Measurements from ENCODE around the gene IQSEC1. TPM values are rescaled to one million over a fixed set of nuclear protein-coding genes. Genes with fewer than 3 reads are reported as not detected.

The IQSEC1 gene
- total and polyA plus RNA-seq, 10 of the 15 experiments (the other 5 are each of a cell fraction or from before 2014, with no cell fraction given): 0.92 to 55.2 (median 8.5) TPM

- TF ChIP-seq SKIL (IDR thresholded peaks at IDR 0.05; ENCODE audit: low read depth, poor library complexity, severe bottlenecking) (peak; percentile 72), ZNF384 (IDR thresholded peaks at IDR 0.05; ENCODE audit: borderline replicate concordance, low read depth, low read length) (no peak), NFXL1 (IDR thresholded peaks at IDR 0.05; ENCODE audit: borderline replicate concordance) (no peak), SIX5 (IDR thresholded peaks at IDR 0.05; ENCODE audit: low read depth, low read length, severe bottlenecking) (no peak), TCF7 (IDR thresholded peaks at IDR 0.05; ENCODE audit: borderline replicate concordance) (no peak), SREBF2 (IDR thresholded peaks at IDR 0.05; ENCODE audit: low read length) (no peak), EED (IDR thresholded peaks at IDR 0.05; ENCODE audit: low read depth) (peak; percentile 71), IRF5 (IDR thresholded peaks at IDR 0.05; ENCODE audit: borderline replicate concordance) (no peak), SMARCA5 (IDR thresholded peaks at IDR 0.05) (peak; percentile 25; the same call in 1 of the 2 replicates), ZNF592 (IDR thresholded peaks at IDR 0.05) (no peak), BMI1 (IDR thresholded peaks at IDR 0.05; ENCODE audit: borderline replicate concordance) (no peak), BHLHE40 (IDR thresholded peaks at IDR 0.05; ENCODE audit: borderline replicate concordance in 1 of 2, low read depth in 2 of 2, low read length in 1 of 2) (peak; percentile 10 to 61; a peak in 2 of 4 replicates)
- TF ChIP-seq, protein P1, sequence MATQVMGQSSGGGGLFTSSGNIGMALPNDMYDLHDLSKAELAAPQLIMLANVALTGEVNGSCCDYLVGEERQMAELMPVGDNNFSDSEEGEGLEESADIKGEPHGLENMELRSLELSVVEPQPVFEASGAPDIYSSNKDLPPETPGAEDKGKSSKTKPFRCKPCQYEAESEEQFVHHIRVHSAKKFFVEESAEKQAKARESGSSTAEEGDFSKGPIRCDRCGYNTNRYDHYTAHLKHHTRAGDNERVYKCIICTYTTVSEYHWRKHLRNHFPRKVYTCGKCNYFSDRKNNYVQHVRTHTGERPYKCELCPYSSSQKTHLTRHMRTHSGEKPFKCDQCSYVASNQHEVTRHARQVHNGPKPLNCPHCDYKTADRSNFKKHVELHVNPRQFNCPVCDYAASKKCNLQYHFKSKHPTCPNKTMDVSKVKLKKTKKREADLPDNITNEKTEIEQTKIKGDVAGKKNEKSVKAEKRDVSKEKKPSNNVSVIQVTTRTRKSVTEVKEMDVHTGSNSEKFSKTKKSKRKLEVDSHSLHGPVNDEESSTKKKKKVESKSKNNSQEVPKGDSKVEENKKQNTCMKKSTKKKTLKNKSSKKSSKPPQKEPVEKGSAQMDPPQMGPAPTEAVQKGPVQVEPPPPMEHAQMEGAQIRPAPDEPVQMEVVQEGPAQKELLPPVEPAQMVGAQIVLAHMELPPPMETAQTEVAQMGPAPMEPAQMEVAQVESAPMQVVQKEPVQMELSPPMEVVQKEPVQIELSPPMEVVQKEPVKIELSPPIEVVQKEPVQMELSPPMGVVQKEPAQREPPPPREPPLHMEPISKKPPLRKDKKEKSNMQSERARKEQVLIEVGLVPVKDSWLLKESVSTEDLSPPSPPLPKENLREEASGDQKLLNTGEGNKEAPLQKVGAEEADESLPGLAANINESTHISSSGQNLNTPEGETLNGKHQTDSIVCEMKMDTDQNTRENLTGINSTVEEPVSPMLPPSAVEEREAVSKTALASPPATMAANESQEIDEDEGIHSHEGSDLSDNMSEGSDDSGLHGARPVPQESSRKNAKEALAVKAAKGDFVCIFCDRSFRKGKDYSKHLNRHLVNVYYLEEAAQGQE (IDR thresholded peaks at IDR 0.05; ENCODE audit: low read depth, low read length): no peak
- TF ChIP-seq, protein P2, sequence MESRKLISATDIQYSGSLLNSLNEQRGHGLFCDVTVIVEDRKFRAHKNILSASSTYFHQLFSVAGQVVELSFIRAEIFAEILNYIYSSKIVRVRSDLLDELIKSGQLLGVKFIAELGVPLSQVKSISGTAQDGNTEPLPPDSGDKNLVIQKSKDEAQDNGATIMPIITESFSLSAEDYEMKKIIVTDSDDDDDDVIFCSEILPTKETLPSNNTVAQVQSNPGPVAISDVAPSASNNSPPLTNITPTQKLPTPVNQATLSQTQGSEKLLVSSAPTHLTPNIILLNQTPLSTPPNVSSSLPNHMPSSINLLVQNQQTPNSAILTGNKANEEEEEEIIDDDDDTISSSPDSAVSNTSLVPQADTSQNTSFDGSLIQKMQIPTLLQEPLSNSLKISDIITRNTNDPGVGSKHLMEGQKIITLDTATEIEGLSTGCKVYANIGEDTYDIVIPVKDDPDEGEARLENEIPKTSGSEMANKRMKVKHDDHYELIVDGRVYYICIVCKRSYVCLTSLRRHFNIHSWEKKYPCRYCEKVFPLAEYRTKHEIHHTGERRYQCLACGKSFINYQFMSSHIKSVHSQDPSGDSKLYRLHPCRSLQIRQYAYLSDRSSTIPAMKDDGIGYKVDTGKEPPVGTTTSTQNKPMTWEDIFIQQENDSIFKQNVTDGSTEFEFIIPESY (IDR thresholded peaks at IDR 0.05): no peak
These were observed 73.8 kb downstream of the IQSEC1 start (continued) for GRCh38 chr3:12999147-13000140.

Measured in GM12878 (cell line).